Kidney epithelial cell (primary cell): ENCODE results near the gene ZNF830. TPM values are rescaled to one million over a fixed set of nuclear protein-coding genes. Genes with fewer than 3 reads are reported as not detected.

ENCODE experiments used
- total RNA-seq: library from RNA; depleted of rRNA; stranded (reverse); fragments of >200 nt; gene quantifications from 2 replicates; pipeline ENCODE4 v1.2.3, GENCODE V29; 2015

ZNF830 gene
- total RNA-seq, 1 donor from 2014 or later, result 11.1 TPM

Other genes starting within 250 kb of the ZNF830 start
- gene CCT6B, start 80 bp upstream of the ZNF830 start, total RNA-seq, result 1.7 and 2.4 TPM in 2 replicates
- 25.8 and 35.2 TPM in 2 replicates for gene LIG3, start 19.0 kb downstream of the ZNF830 start, total RNA-seq
- gene RFFL, start 102.2 kb downstream of the ZNF830 start, total RNA-seq, result 13.8 and 14.1 TPM in 2 replicates
- gene RAD51D, start 158.3 kb downstream of the ZNF830 start, total RNA-seq, result 13.7 and 18.4 TPM in 2 replicates
- gene FNDC8, start 160.1 kb downstream of the ZNF830 start, total RNA-seq, result not detected in 2 replicates
- 19.3 and 29.7 TPM in 2 replicates for gene NLE1, start 180.8 kb downstream of the ZNF830 start, total RNA-seq
- not detected in 2 replicates for gene UNC45B, start 186.3 kb downstream of the ZNF830 start, total RNA-seq
- gene SLC35G3, start 232.9 kb downstream of the ZNF830 start, total RNA-seq, result not detected in 2 replicates